Measurements from ENCODE around the gene MRPL19. TPM values are rescaled to one million over a fixed set of nuclear protein-coding genes. Genes with fewer than 3 reads are reported as not detected.

MRPL19 gene
- total and polyA plus RNA-seq, 2 donors (not counting 3 experiments of a cell fraction or from before 2014, with no cell fraction given): 13.0 to 52.3 TPM

DNA sequence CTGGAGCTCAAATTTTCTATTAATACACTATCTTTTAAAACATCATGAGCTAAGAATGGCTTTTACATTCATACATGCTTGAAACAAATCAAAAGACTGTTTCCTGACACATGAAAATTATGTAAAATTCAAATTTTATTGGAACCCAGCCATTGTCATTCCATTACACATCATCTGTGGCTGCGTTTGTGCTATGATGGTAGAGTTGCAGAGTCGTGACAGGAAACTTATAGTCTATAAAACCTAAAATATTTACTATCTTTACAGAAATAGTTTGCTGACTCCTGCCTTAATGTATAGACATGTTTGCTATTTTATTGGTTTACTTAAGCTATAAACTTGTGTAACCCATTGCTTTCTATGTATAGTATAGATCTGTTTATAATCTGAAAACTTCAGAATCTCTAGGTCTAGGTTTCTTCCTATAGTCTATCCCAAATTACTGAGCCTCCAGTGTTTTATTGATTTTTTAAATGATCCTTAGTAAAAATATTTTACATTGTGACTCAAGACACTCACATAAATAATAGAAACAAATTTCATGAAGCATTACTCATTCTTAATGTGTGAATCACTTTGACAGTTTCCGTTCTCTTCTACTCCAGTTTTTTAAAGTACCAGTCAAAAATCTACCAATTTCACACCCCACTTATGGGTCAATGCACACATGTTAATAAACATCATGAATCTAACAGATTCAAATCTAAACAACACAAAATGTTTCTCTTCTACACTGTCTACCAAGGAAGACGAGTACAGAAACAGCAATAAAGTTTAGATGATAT lies 26.4 kb upstream of the MRPL19 start:
- Histone ChIP-seq H4K20me1 (replicated peaks; ENCODE audit: control insufficient read depth, extremely low read depth, insufficient read depth, low read length) (no peaks in the 10 kb centered on the region), H3K36me3 (ENCODE audit: control insufficient read depth in 2 of 2, extremely low read depth in 1 of 2, insufficient read depth in 2 of 2, low read length in 2 of 2) (no peaks in the 10 kb centered on the region), H2AFZ (ENCODE audit: low read depth, low read length) (no peak overlapping the region), H3K27ac (ENCODE audit: insufficient read depth, low read depth, low read length) (no peak overlapping the region), H3K9ac (replicated peaks; ENCODE audit: extremely low read depth, insufficient read depth, low read length) (no peak overlapping the region), H3K9me1 (replicated peaks; ENCODE audit: control insufficient read depth, extremely low read depth, insufficient read depth, low read length) (no peaks in the 10 kb centered on the region), H3K4me2 (ENCODE audit: insufficient read depth, low read length) (peak overlapping the region; percentile 52), H3K27me3 (ENCODE audit: control insufficient read depth in 2 of 2, insufficient read depth in 2 of 2, low read length in 2 of 2) (no peaks in the 10 kb centered on the region), H3K4me1 (ENCODE audit: control insufficient read depth, extremely low read depth, insufficient read depth, low read length) (peaks cover 16% of the 10 kb centered on the region), H3K4me3 (replicated peaks in 1 of 3; ENCODE audit: insufficient read depth in 1 of 3, low read depth in 1 of 3, low read length in 3 of 3) (no peak overlapping the region), H3K9me3 (replicated peaks; ENCODE audit: control insufficient read depth, insufficient read depth, low read length) (no peaks in the 10 kb centered on the region), H3K79me2 (ENCODE audit: control insufficient read depth, insufficient read depth, low read length) (no peaks in the 10 kb centered on the region)
- TF ChIP-seq POLR2AphosphoS5 (IDR thresholded peaks at IDR 0.05; ENCODE audit: insufficient read depth, low read depth, low read length) (no peak), JUN (IDR thresholded peaks at IDR 0.05; ENCODE audit: borderline replicate concordance, insufficient read depth, insufficient read length, low read depth) (peak; percentile 58), FOS (IDR thresholded peaks at IDR 0.05; ENCODE audit: borderline replicate concordance, insufficient read depth, low read length) (peak; percentile 52)
- no TSS peak for BruUV-seq (replicated peaks)
- ChIA-PET CTCF (interaction anchor here (0.6 to 5.5 kb wide), 6 partner anchors 8 to 556 kb away, joined by 3 to 38 read pairs (median 12); no protein-coding TSS in a partner anchor), POLR2A (no interaction called here)
- intact Hi-C loops (cut with micrococcal nuclease): loop anchor here (10.0 kb wide), 1 partner anchor 705 kb away; no protein-coding TSS in a partner anchor
- FAIRE-seq (peak; percentile 74), DNase-seq (ENCODE audit: low read depth, low spot score) (peak; percentile 43)
- dilution Hi-C loops (cut with MboI; ENCODE audit: extremely low pct_ligation_motif_present, low sequenced_read_pairs): loop anchor here (25.0 kb wide), 1 partner anchor 158 kb away; no protein-coding TSS in a partner anchor

DNA sequence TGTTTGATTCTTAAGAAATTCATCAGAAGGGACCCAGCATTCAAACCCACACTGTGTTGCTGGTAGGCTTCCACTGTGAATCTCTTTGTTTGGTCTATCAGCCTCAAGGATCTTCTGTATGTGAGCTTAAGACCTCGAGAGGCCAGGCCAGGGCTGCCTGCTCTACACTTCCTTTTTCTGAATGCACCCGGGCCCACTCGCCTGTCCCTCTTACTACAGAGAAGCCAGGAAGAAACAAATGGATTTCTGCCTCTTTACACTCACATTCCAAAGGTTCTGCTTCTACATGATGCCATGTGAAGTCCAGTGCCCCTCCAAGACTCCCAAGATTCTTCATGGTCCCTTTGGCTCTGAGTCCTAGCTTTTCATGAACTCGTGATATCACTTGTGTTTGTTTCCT lies 25.4 kb upstream of the MRPL19 start:
- peaks cover 16% of the 10 kb centered on the region for H3K4me1 ChIP-seq (ENCODE audit: control insufficient read depth, extremely low read depth, insufficient read depth, low read length)
- TF ChIP-seq, protein P1, sequence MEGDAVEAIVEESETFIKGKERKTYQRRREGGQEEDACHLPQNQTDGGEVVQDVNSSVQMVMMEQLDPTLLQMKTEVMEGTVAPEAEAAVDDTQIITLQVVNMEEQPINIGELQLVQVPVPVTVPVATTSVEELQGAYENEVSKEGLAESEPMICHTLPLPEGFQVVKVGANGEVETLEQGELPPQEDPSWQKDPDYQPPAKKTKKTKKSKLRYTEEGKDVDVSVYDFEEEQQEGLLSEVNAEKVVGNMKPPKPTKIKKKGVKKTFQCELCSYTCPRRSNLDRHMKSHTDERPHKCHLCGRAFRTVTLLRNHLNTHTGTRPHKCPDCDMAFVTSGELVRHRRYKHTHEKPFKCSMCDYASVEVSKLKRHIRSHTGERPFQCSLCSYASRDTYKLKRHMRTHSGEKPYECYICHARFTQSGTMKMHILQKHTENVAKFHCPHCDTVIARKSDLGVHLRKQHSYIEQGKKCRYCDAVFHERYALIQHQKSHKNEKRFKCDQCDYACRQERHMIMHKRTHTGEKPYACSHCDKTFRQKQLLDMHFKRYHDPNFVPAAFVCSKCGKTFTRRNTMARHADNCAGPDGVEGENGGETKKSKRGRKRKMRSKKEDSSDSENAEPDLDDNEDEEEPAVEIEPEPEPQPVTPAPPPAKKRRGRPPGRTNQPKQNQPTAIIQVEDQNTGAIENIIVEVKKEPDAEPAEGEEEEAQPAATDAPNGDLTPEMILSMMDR (IDR thresholded peaks at IDR 0.05; ENCODE audit: extremely low read depth in 1 of 2, insufficient read depth in 1 of 2, low read depth in 1 of 2, low read length in 2 of 2): no peak
- no peak for TF ChIP-seq JUN (IDR thresholded peaks at IDR 0.05; ENCODE audit: borderline replicate concordance, insufficient read depth, insufficient read length, low read depth)
- no peak for TF ChIP-seq FOS (IDR thresholded peaks at IDR 0.05; ENCODE audit: borderline replicate concordance, insufficient read depth, low read length)
- TF ChIP-seq, protein P2, sequence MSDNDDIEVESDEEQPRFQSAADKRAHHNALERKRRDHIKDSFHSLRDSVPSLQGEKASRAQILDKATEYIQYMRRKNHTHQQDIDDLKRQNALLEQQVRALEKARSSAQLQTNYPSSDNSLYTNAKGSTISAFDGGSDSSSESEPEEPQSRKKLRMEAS (IDR thresholded peaks at IDR 0.05; ENCODE audit: insufficient read depth, insufficient read length): no peak
- TF ChIP-seq EZH2 (IDR thresholded peaks at IDR 0.05; ENCODE audit: borderline replicate concordance, low read depth, low read length, severe bottlenecking): no peak
- TF ChIP-seq GATA2 (IDR thresholded peaks at IDR 0.05; ENCODE audit: insufficient read depth, insufficient read length, low read depth, low read length): no peak
- TF ChIP-seq MYC (IDR thresholded peaks at IDR 0.05; ENCODE audit: low read depth, low read length): no peak
- no peak for TF ChIP-seq POLR2AphosphoS5 (IDR thresholded peaks at IDR 0.05; ENCODE audit: insufficient read depth, low read depth, low read length)
- no peak for TF ChIP-seq POLR2A (IDR thresholded peaks at IDR 0.05; ENCODE audit: low read depth, low read length)
- no peak overlapping the region for H3K4me2 ChIP-seq (ENCODE audit: insufficient read depth, low read length)
- H3K9ac ChIP-seq (replicated peaks; ENCODE audit: extremely low read depth, insufficient read depth, low read length): no peak overlapping the region
- POLR2A ChIA-PET: no interaction called here
- no peaks in the 10 kb centered on the region for H3K9me1 ChIP-seq (replicated peaks; ENCODE audit: control insufficient read depth, extremely low read depth, insufficient read depth, low read length)
- intact Hi-C loops (cut with micrococcal nuclease) (loop anchor here (10.0 kb wide), 1 partner anchor 706 kb away; no protein-coding TSS in a partner anchor), dilution Hi-C loops (cut with MboI; ENCODE audit: extremely low pct_ligation_motif_present, low sequenced_read_pairs) (loop anchor here (25.0 kb wide), 1 partner anchor 159 kb away; no protein-coding TSS in a partner anchor)
- FAIRE-seq: no peak
- H2AFZ ChIP-seq (ENCODE audit: low read depth, low read length): no peak overlapping the region
- no peaks in the 10 kb centered on the region for H4K20me1 ChIP-seq (replicated peaks; ENCODE audit: control insufficient read depth, extremely low read depth, insufficient read depth, low read length)
- H3K27ac ChIP-seq (ENCODE audit: insufficient read depth, low read depth, low read length): no peak overlapping the region
- no peaks in the 10 kb centered on the region for H3K9me3 ChIP-seq (replicated peaks; ENCODE audit: control insufficient read depth, insufficient read depth, low read length)
- no peaks in the 10 kb centered on the region for H3K36me3 ChIP-seq (ENCODE audit: control insufficient read depth in 2 of 2, extremely low read depth in 1 of 2, insufficient read depth in 2 of 2, low read length in 2 of 2)
- H3K4me3 ChIP-seq (replicated peaks in 1 of 3; ENCODE audit: insufficient read depth in 1 of 3, low read depth in 1 of 3, low read length in 3 of 3): no peak overlapping the region
- peaks cover 0 to 4% of the 10 kb centered on the region in 2 experiments for H3K27me3 ChIP-seq (ENCODE audit: control insufficient read depth in 2 of 2, insufficient read depth in 2 of 2, low read length in 2 of 2)
- DNase-seq (ENCODE audit: low read depth, low spot score): no peak
- BruUV-seq (replicated peaks): no TSS peak
- H3K79me2 ChIP-seq (ENCODE audit: control insufficient read depth, insufficient read depth, low read length): no peaks in the 10 kb centered on the region
- CTCF ChIA-PET: interaction anchor here (0.6 to 5.5 kb wide), 5 partner anchors 11 to 557 kb away, joined by 3 to 38 read pairs (median 5); no protein-coding TSS in a partner anchor

Data from endothelial cell of umbilical vein (primary cell).